IMR-90 (cell line): ENCODE data around the gene C1orf141.

Experiments used
- CTCF ChIP-seq: conservative IDR thresholded peaks from 2 replicates; pipeline ENCODE4 v1.5.1; 2012; ENCODE audit warnings: mild to moderate bottlenecking, low read depth, low read length, improper control_type of control experiment
- SMC3 ChIP-seq: fragments of 150-350 bp; IDR thresholded peaks from 2 replicates; pipeline ENCODE4 v1.6.1; 2016; ENCODE audit warnings: low read depth, mild to moderate bottlenecking, antibody characterized with exemption, low read length, moderate library complexity

GRCh38 chr1:67052741-67053534 is 81.8 kb downstream of the C1orf141 start:
- TF ChIP-seq SMC3 (no peak), CTCF (no peak)
